H1 (cell line): Measurements from ENCODE around the gene ZBTB33. TPM values are rescaled to one million over a fixed set of nuclear protein-coding genes. Genes with fewer than 3 reads are reported as not detected.

Experiments used
- CTCF ChIA-PET: fragments of 300-600 bp; sonication (Branson Sonifier 250); formaldehyde crosslinking; loops from one replicate; lab custom pipeline; 2021; ENCODE audit not compliant: partially characterized antibody; lab: Charles Lee
- POLR2A ChIA-PET: fragments of 300-600 bp; sonication (Branson Sonifier 250); formaldehyde crosslinking; loops from one replicate; lab custom pipeline; 2021; ENCODE audit warnings: inconsistent platforms; ENCODE audit not compliant: partially characterized antibody; lab: Charles Lee
- DNase-seq, 2 experiments: peaks; one replicate each; pipeline versions ENCODE4 v3.0.0 to v3.0.0-alpha.2; 2010 to 2022; ENCODE audit warnings: low spot score in 2 of 2, low read depth in 1 of 2, mixed read lengths in 1 of 2
- FAIRE-seq: peaks from 2 replicates; lab custom pipeline; 2011; peaks lifted over from hg19 to GRCh38; lab: Jason Lieb, UNC
- H2AFZ ChIP-seq: 2 replicates; pipeline ENCODE4 v1.8.1; 2012; ENCODE audit warnings: low read length, inconsistent platforms
- H2AK5ac ChIP-seq: 2 replicates; pipeline ENCODE4 v1.6.1; 2013; ENCODE audit warnings: low read depth, low read length
- H2BK120ac ChIP-seq: replicated peaks from 2 replicates; pipeline ENCODE3; 2013; ENCODE audit warnings: low read depth, low read length, inconsistent platforms
- H2BK12ac ChIP-seq: 2 replicates; pipeline ENCODE4 v1.6.1; 2013; ENCODE audit warnings: low read depth, low read length
- H2BK15ac ChIP-seq: 2 replicates; pipeline ENCODE4 v1.6.1; 2013; ENCODE audit warnings: low read length
- H2BK20ac ChIP-seq: 2 replicates; pipeline ENCODE4 v1.6.1; 2013; ENCODE audit warnings: low read length
- H2BK5ac ChIP-seq: 2 replicates; pipeline ENCODE4 v1.6.1; 2013; ENCODE audit warnings: low read depth, low read length
- H3K14ac ChIP-seq: 2 replicates; pipeline ENCODE4 v1.6.1; 2013; ENCODE audit warnings: inconsistent platforms; ENCODE audit not compliant: insufficient read length
- H3K18ac ChIP-seq: 2 replicates; pipeline ENCODE4 v1.6.1; 2013; ENCODE audit warnings: low read length; ENCODE audit errors: extremely low read depth
- H3K23ac ChIP-seq: 2 replicates; pipeline ENCODE4 v1.6.1; 2013; ENCODE audit warnings: inconsistent platforms; ENCODE audit not compliant: insufficient read length
- H3K23me2 ChIP-seq: 2 replicates; pipeline ENCODE4 v1.6.1; 2013; ENCODE audit warnings: low read depth, low read length
- H3K27ac ChIP-seq: 2 replicates; pipeline ENCODE4 v1.6.1; 2011; ENCODE audit warnings: low read depth, low read length, inconsistent platforms
- H3K27me3 ChIP-seq, 4 experiments: replicated peaks in 1 of 4; 1 replicate in 1 of 4; 2 replicates in 3 of 4; pipeline versions ENCODE4 v1.6.1 to v1.8.1; 2011 to 2013; ENCODE audit warnings: low read length in 3 of 4, mild to moderate bottlenecking in 3 of 4, inconsistent platforms in 2 of 4, mixed read lengths in 2 of 4, moderate library complexity in 1 of 4; ENCODE audit not compliant: control insufficient read depth in 3 of 4, insufficient read depth in 3 of 4; ENCODE audit errors: extremely low read depth in 1 of 4
- H3K36me3 ChIP-seq, 4 experiments: 2 replicates each; pipeline versions ENCODE4 v1.6.1 to v1.8.1; 2011 to 2013; ENCODE audit warnings: mild to moderate bottlenecking in 4 of 4, low read length in 3 of 4, moderate library complexity in 2 of 4, control low read depth in 1 of 4, inconsistent platforms in 1 of 4; ENCODE audit not compliant: insufficient read depth in 4 of 4, control insufficient read depth in 2 of 4
- H3K4ac ChIP-seq: replicated peaks from 2 replicates; pipeline ENCODE3; 2013; ENCODE audit warnings: low read length, low read depth, mixed read lengths, inconsistent platforms; ENCODE audit not compliant: insufficient read length
- H3K4me1 ChIP-seq, 4 experiments: replicated peaks in 1 of 4; 1 replicate in 1 of 4; 2 replicates in 3 of 4; pipeline versions ENCODE4 v1.6.1 to v1.8.1; 2011 to 2013; ENCODE audit warnings: low read length in 3 of 4, inconsistent platforms in 2 of 4, mixed read lengths in 1 of 4; ENCODE audit not compliant: insufficient read depth in 4 of 4, control insufficient read depth in 3 of 4
- H3K4me2 ChIP-seq, 2 experiments: 2 replicates each; pipeline versions ENCODE4 v1.6.1 to v1.8.1; 2011 to 2013; ENCODE audit warnings: low read depth in 2 of 2, low read length in 2 of 2, control low read depth in 1 of 2, inconsistent platforms in 1 of 2, mild to moderate bottlenecking in 1 of 2; ENCODE audit not compliant: insufficient read depth in 1 of 2
- H3K4me3 ChIP-seq, 4 experiments: fragments of 200-600, 300-600 bp in 1 of 4; sonication (generic), shearing (Covaris generic), sonication (Bioruptor Twin) in 1 of 4; 2 replicates each; pipeline versions ENCODE4 v1.5.1 to v1.8.1; 2011 to 2016; ENCODE audit warnings: low read length in 4 of 4, low read depth in 3 of 4, control low read depth in 2 of 4, inconsistent platforms in 2 of 4, mild to moderate bottlenecking in 2 of 4, mixed read lengths in 1 of 4, moderate library complexity in 1 of 4; ENCODE audit not compliant: insufficient read depth in 2 of 4; ENCODE audit errors: extremely low read depth in 1 of 4
- H3K56ac ChIP-seq: replicated peaks from 2 replicates; pipeline ENCODE3; 2013; ENCODE audit warnings: low read depth, mild to moderate bottlenecking, mixed read lengths, low read length, inconsistent platforms; ENCODE audit not compliant: insufficient read length
- H3K79me1 ChIP-seq: 2 replicates; pipeline ENCODE4 v1.6.1; 2013; ENCODE audit warnings: low read depth, low read length, control low read depth
- H3K79me2 ChIP-seq, 2 experiments: 2 replicates each; pipeline versions ENCODE4 v1.6.1 to v1.8.1; 2012 to 2013; ENCODE audit warnings: low read length in 2 of 2, mild to moderate bottlenecking in 2 of 2, inconsistent platforms in 1 of 2; ENCODE audit not compliant: insufficient read depth in 2 of 2, control insufficient read depth in 1 of 2
- H3K9ac ChIP-seq, 4 experiments: replicated peaks in 1 of 4; 1 replicate in 1 of 4; 2 replicates in 3 of 4; pipeline versions ENCODE4 v1.6.1 to v1.8.1; 2011 to 2013; ENCODE audit warnings: low read depth in 3 of 4, low read length in 3 of 4, control low read depth in 2 of 4, mild to moderate bottlenecking in 2 of 4, moderate library complexity in 2 of 4, inconsistent platforms in 1 of 4; ENCODE audit errors: extremely low read depth in 1 of 4
- H3K9me3 ChIP-seq, 2 experiments: 2 replicates each; pipeline versions ENCODE4 v1.6.1 to v1.8.1; 2012 to 2013; ENCODE audit warnings: mild to moderate bottlenecking in 2 of 2, moderate library complexity in 2 of 2, control low read depth in 1 of 2, inconsistent platforms in 1 of 2, low read depth in 1 of 2, low read length in 1 of 2, mixed read lengths in 1 of 2; ENCODE audit not compliant: insufficient read depth in 2 of 2
- H4K20me1 ChIP-seq, 2 experiments: replicated peaks in 1 of 2; 2 replicates each; pipeline versions ENCODE3 to v1.8.1; 2011 to 2013; ENCODE audit warnings: inconsistent platforms in 2 of 2, low read length in 2 of 2, mild to moderate bottlenecking in 1 of 2; ENCODE audit not compliant: insufficient read depth in 2 of 2, control insufficient read depth in 1 of 2
- H4K5ac ChIP-seq: 2 replicates; pipeline ENCODE4 v1.6.1; 2013; ENCODE audit warnings: low read length, low read depth, mixed read lengths, inconsistent platforms; ENCODE audit not compliant: insufficient read length
- H4K8ac ChIP-seq: 2 replicates; pipeline ENCODE4 v1.8.0; 2013; ENCODE audit warnings: mild to moderate bottlenecking, moderate library complexity, low read length, inconsistent platforms; ENCODE audit not compliant: insufficient read depth; ENCODE audit errors: extremely low read depth
- H4K91ac ChIP-seq: replicated peaks from 2 replicates; pipeline ENCODE3; 2013; ENCODE audit warnings: low read length, mixed read lengths, inconsistent platforms; ENCODE audit not compliant: insufficient read length
- KDM1A ChIP-seq: fragments of 200-600, 300-600 bp; sonication (generic); IDR thresholded peaks from 2 replicates; pipeline ENCODE4 v1.7.1; 2016; ENCODE audit warnings: mild to moderate bottlenecking, low read length, borderline replicate concordance
- NANOG ChIP-seq: IDR thresholded peaks from 2 replicates; pipeline ENCODE4 v1.6.1; 2011; ENCODE audit warnings: low read length, low read depth, mild to moderate bottlenecking, inconsistent platforms; ENCODE audit not compliant: insufficient read depth, poor library complexity, severe bottlenecking
- NRF1 ChIP-seq: IDR thresholded peaks from 2 replicates; pipeline ENCODE4 v1.6.1; 2011; ENCODE audit warnings: mild to moderate bottlenecking, low read depth, low read length, improper control_type of control experiment
- PHF8 ChIP-seq: fragments of 200-600 bp; sonication (generic); conservative IDR thresholded peaks from 2 replicates; pipeline ENCODE4 v1.7.1; 2012; ENCODE audit warnings: low read depth, mild to moderate bottlenecking, inconsistent platforms, low read length, moderate library complexity
- POLR2AphosphoS5 ChIP-seq: IDR thresholded peaks from 2 replicates; pipeline ENCODE4 v1.6.1; 2011; ENCODE audit warnings: low read depth, low read length
- RBBP5 ChIP-seq: IDR thresholded peaks from 2 replicates; pipeline ENCODE4 v1.7.1; 2012; ENCODE audit warnings: low read depth, mild to moderate bottlenecking, inconsistent platforms, low read length, moderate library complexity, borderline replicate concordance
- SIN3A ChIP-seq, 2 experiments: IDR thresholded peaks in 1 of 2; conservative IDR thresholded peaks in 1 of 2; 2 replicates each; pipeline ENCODE4 v1.6.1; 2011 to 2012; ENCODE audit warnings: low read length in 2 of 2, improper control_type of control experiment in 1 of 2, low read depth in 1 of 2, mild to moderate bottlenecking in 1 of 2
- SIX5 ChIP-seq: IDR thresholded peaks from 2 replicates; pipeline ENCODE4 v1.6.1; 2011; ENCODE audit warnings: mild to moderate bottlenecking, low read depth, low read length
- TAF7 ChIP-seq: optimal IDR thresholded peaks from 2 replicates; pipeline ENCODE3; 2011; ENCODE audit warnings: low read depth, mild to moderate bottlenecking, inconsistent platforms, low read length, moderate library complexity, borderline replicate concordance
- WGBS, 2 experiments: shearing (Covaris generic) in 1 of 2; methylation state at CpG; one replicate each; pipeline versions ENCODE4 v1.1.6 to v1.1.7; 2013 to 2015; ENCODE audit warnings: low lambda C conversion rate in 2 of 2, mixed read lengths in 2 of 2, inconsistent platforms in 1 of 2, low coverage in 1 of 2, missing lambda C conversion rate in 1 of 2; ENCODE audit not compliant: insufficient replicate concordance in 2 of 2, insufficient coverage in 1 of 2, insufficient read length in 1 of 2; ENCODE audit errors: extremely low coverage in 1 of 2, missing lambda C conversion rate in 1 of 2; 5-methylcytosine and 5-hydroxymethylcytosine counted together
- polyA plus RNA-seq, 7 experiments: library from polyadenylated mRNA; depleted of rRNA in 3 of 7; stranded (reverse) in 5 of 7; unstranded in 2 of 7; fragments of >200 nt in 5 of 7; fragments of 200-250 nt in 2 of 7; gene quantifications; 1 replicate in 5 of 7; 2 replicates in 1 of 7; 4 replicates in 1 of 7; pipeline versions ENCODE4 v1.2.1 to v1.2.3, GENCODE V29; 2011 to 2013; ENCODE audit warnings: missing spikeins in 2 of 7, mixed read lengths in 2 of 7
- total RNA-seq: library from RNA; stranded (reverse); fragmentation: NEBNext Ultra II Directional; extraction: Animal tissue kit (Norgen Biotek cat#: 25700); gene quantifications from 2 replicates; pipeline ENCODE4 v1.2.1, GENCODE V29; 2021
- TF ChIP-seq, protein P1 (sequence below): IDR thresholded peaks from 2 replicates; pipeline ENCODE4 v1.6.1; 2011; ENCODE audit warnings: low read length, improper control_type of control experiment

ZBTB33 gene
- total and polyA plus RNA-seq, 2 of the 8 experiments (the other 6 are each of a cell fraction or from before 2014, with no cell fraction given) = 3.4 to 14.9 TPM

GRCh38 chrX:120244735-120245498 is 5.7 kb upstream of the ZBTB33 start:
- Histone ChIP-seq H2AFZ (peak overlapping the region; percentile 100), H3K23ac (no peak overlapping the region), H2BK12ac (no peak overlapping the region)
- TF ChIP-seq SIN3A (conservative IDR thresholded peaks at IDR 0.05 in 1 of 2, IDR thresholded peaks at IDR 0.05 in 1 of 2; ENCODE audit: low read depth in 1 of 2, low read length in 2 of 2) (0 out of 4 replicates have a peak, but pooled peaks of 1 of the 2 experiments have one; percentile 46), NANOG (no peak), POLR2AphosphoS5 (peak; percentile 56), SIX5 (peak; percentile 4; the same call in 1 of the 2 replicates), RBBP5 (peak; percentile 48; the same call in 1 of the 2 replicates), NRF1 (no peak), KDM1A (no peak), PHF8 (no peak; the same call in 1 of the 2 replicates), TAF7 (no peak)
- TF ChIP-seq, protein P1, sequence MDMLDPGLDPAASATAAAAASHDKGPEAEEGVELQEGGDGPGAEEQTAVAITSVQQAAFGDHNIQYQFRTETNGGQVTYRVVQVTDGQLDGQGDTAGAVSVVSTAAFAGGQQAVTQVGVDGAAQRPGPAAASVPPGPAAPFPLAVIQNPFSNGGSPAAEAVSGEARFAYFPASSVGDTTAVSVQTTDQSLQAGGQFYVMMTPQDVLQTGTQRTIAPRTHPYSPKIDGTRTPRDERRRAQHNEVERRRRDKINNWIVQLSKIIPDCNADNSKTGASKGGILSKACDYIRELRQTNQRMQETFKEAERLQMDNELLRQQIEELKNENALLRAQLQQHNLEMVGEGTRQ = no peak

More at GRCh38 chrX:120244735-120245498, 5.7 kb upstream of the ZBTB33 start:
- no peak overlapping the region for H2BK15ac ChIP-seq
- H2BK20ac ChIP-seq = no peak overlapping the region
- H3K9ac ChIP-seq = peak overlapping the region; percentile 38 to 87 (median 70)
- peak; percentile 87 for FAIRE-seq
- peak overlapping the region; percentile 71 to 83 (median 74) for H3K4me3 ChIP-seq
- peaks cover 5% of the 10 kb centered on the region; the same call in 1 of the 2 replicates for H3K23me2 ChIP-seq
- WGBS, 2 experiments = 6% methylated on average over 29 of the region's 43 CpGs; no CpG with 5 or more reads in 1 of the 2 experiments
- no peak overlapping the region for H4K91ac ChIP-seq
- peak overlapping the region; percentile 93 for H4K8ac ChIP-seq
- no peak overlapping the region for H2AK5ac ChIP-seq
- peak overlapping the region; percentile 23 for H4K5ac ChIP-seq
- no peaks in the 10 kb centered on the region for H3K79me1 ChIP-seq
- DNase-seq = peak in 1 of 2 experiments; percentile 63
- no peak overlapping the region for H3K4ac ChIP-seq
- no peak overlapping the region for H3K14ac ChIP-seq
- no peak overlapping the region for H3K56ac ChIP-seq
- POLR2A ChIA-PET = no interaction called here
- no peaks in the 10 kb centered on the region; a peak in 2 of 7 replicates for H3K27me3 ChIP-seq
- peak overlapping the region; percentile 65 to 86 for H3K4me2 ChIP-seq
- CTCF ChIA-PET = interaction anchor here (0.7 kb wide), 1 partner anchor 31 kb away, joined by 3 read pairs; no protein-coding TSS in a partner anchor
- H3K9me3 ChIP-seq = no peaks in the 10 kb centered on the region
- peaks cover 0 to 17% of the 10 kb centered on the region in 2 experiments; a peak in 2 of 4 replicates for H3K79me2 ChIP-seq
- no peak overlapping the region for H2BK120ac ChIP-seq
- H2BK5ac ChIP-seq = no peak overlapping the region; the same call in 1 of the 2 replicates
- no peaks in the 10 kb centered on the region for H3K36me3 ChIP-seq
- H3K27ac ChIP-seq = peak overlapping the region; percentile 60
- H3K18ac ChIP-seq = no peak overlapping the region; the same call in 1 of the 2 replicates
- no peaks in the 10 kb centered on the region for H3K4me1 ChIP-seq
- no peaks in the 10 kb centered on the region for H4K20me1 ChIP-seq
